GM12878 (cell line): ENCODE measurements around the gene PRKAG3. TPM values are rescaled to one million over a fixed set of nuclear protein-coding genes. Genes with fewer than 3 reads are reported as not detected.

ENCODE experiments used
- ATAC-seq: fragments of 200-7000 bp; cut with Tn5 transposase; 3 replicates; pipeline ENCODE4 v1.9.1; 2020; ENCODE audit warnings: mild to moderate bottlenecking, moderate library complexity
- BruUV-seq: library from RNA; stranded (reverse); fragments of 400-500 nt; replicated peaks from 2 replicates; lab custom pipeline; 2021; lab: Mats Ljungman, UMichigan
- CTCF ChIA-PET: fragments of 300-600 bp; sonication (Branson Sonifier 250); formaldehyde crosslinking; extraction: SDS; loops from one replicate; lab custom pipeline; 2021; ENCODE audit warnings: inconsistent platforms; lab: Yijun Ruan, JAX
- POLR2A ChIA-PET: fragments of 350-600 bp; formaldehyde crosslinking; extraction: SDS; loops from one replicate; lab custom pipeline; 2021; ENCODE audit warnings: inconsistent platforms; lab: Charles Lee
- RAD21 ChIA-PET: fragments of 300-600 bp; sonication (Branson Sonifier 250); formaldehyde crosslinking; loops from one replicate; lab custom pipeline; 2023; ENCODE audit warnings: antibody characterized with exemption; ENCODE audit not compliant: unreplicated experiment; lab: Charles Lee
- SMC1A ChIA-PET: fragments of 300-600 bp; sonication (Branson Sonifier 250); formaldehyde crosslinking; loops from one replicate; lab custom pipeline; 2023; ENCODE audit not compliant: unreplicated experiment, uncharacterized antibody; lab: Charles Lee
- DNase-seq: peaks from one replicate; pipeline ENCODE4 v3.0.0-alpha.2; 2011; ENCODE audit warnings: low read depth, low spot score
- FAIRE-seq: peaks from 3 replicates; lab custom pipeline; 2011; peaks lifted over from hg19 to GRCh38; lab: Jason Lieb, UNC
- H2AFZ ChIP-seq: 2 replicates; pipeline ENCODE4 v1.6.0; 2011; ENCODE audit warnings: low read depth, low read length, control low read depth; ENCODE audit not compliant: control insufficient read depth
- H3K27ac ChIP-seq: 2 replicates; pipeline ENCODE4 v1.5.1; 2011; ENCODE audit warnings: control low read depth; ENCODE audit not compliant: control insufficient read depth, insufficient read depth
- H3K27me3 ChIP-seq, 2 experiments: replicated peaks in 1 of 2; 2 replicates each; pipeline versions ENCODE4 v1.6.0 to v1.6.1; 2011; ENCODE audit warnings: low read length in 1 of 2; ENCODE audit not compliant: control insufficient read depth in 2 of 2, insufficient read depth in 2 of 2
- H3K36me3 ChIP-seq, 2 experiments: 2 replicates each; pipeline ENCODE4 v1.5.1; 2011; ENCODE audit warnings: low read length in 1 of 2; ENCODE audit not compliant: control insufficient read depth in 2 of 2, insufficient read depth in 2 of 2
- H3K4me1 ChIP-seq: 2 replicates; pipeline ENCODE4 v1.6.1; 2011; ENCODE audit warnings: mild to moderate bottlenecking, low read length, moderate library complexity, mixed read lengths; ENCODE audit not compliant: control insufficient read depth, insufficient read depth
- H3K4me2 ChIP-seq: 2 replicates; pipeline ENCODE4 v1.6.0; 2011; ENCODE audit warnings: control low read depth; ENCODE audit not compliant: control insufficient read depth, insufficient read depth
- H3K4me3 ChIP-seq: fragments of 200-600 bp; sonication (generic); 2 replicates; pipeline ENCODE4 v1.5.1; 2016
- H3K79me2 ChIP-seq: 2 replicates; pipeline ENCODE4 v1.6.0; 2011; ENCODE audit warnings: low read length; ENCODE audit not compliant: control insufficient read depth, insufficient read depth
- H3K9ac ChIP-seq: 2 replicates; pipeline ENCODE4 v1.8.0; 2011; ENCODE audit warnings: low read length, control low read depth, mixed read lengths; ENCODE audit not compliant: control insufficient read depth, insufficient read depth
- H3K9me3 ChIP-seq: replicated peaks from 3 replicates; pipeline ENCODE4 v1.5.1; 2011; ENCODE audit warnings: mild to moderate bottlenecking, low read length; ENCODE audit not compliant: control insufficient read depth, insufficient read depth
- H4K20me1 ChIP-seq: 2 replicates; pipeline ENCODE4 v1.6.0; 2011; ENCODE audit not compliant: control insufficient read depth, insufficient read depth
- CBX5 ChIP-seq: sonication (generic); IDR thresholded peaks from 2 replicates; pipeline ENCODE4 v1.6.1; 2016; ENCODE audit warnings: low read depth, moderate library complexity, mild to moderate bottlenecking, inconsistent platforms
- TAF1 ChIP-seq: IDR thresholded peaks from 2 replicates; pipeline ENCODE4 v1.6.1; 2011; ENCODE audit warnings: mild to moderate bottlenecking, low read depth, low read length, borderline replicate concordance
- TARDBP ChIP-seq: IDR thresholded peaks from 2 replicates; pipeline ENCODE4 v1.6.1; 2016; ENCODE audit warnings: borderline replicate concordance
- ZNF217 ChIP-seq: fragments of 450-650 bp; IDR thresholded peaks from 2 replicates; pipeline ENCODE4 v1.6.1; 2017; ENCODE audit warnings: antibody characterized with exemption, mild to moderate bottlenecking
- WGBS: methylation state at CpG from one replicate; pipeline ENCODE4 v1.1.6; 2016; ENCODE audit warnings: low lambda C conversion rate; ENCODE audit not compliant: insufficient replicate concordance, insufficient coverage; ENCODE audit errors: missing lambda C conversion rate; 5-methylcytosine and 5-hydroxymethylcytosine counted together
- in situ Hi-C: fragments of 300-500 bp; cut with MboI; formaldehyde crosslinking; loops from 9 replicates; pipeline ENCODE4 v1.14.3; 2018; ENCODE audit warnings: mixed read lengths
- intact Hi-C: fragments of 100-400 bp; cut with micrococcal nuclease; formaldehyde crosslinking; loops from one replicate; pipeline ENCODE4 v1.14.2; 2022; ENCODE audit not compliant: unreplicated experiment
- polyA plus RNA-seq, 11 experiments: library from polyadenylated mRNA; depleted of rRNA in 4 of 11; unstranded in 6 of 11; stranded (reverse) in 5 of 11; fragments of >200 nt; fragmentation: Nextera tagmentation in 4 of 11; fragmentation: Illumina TruSeq in 1 of 11; extraction: Ambion mirVana in 4 of 11; extraction: Trizol in 1 of 11; gene quantifications; 1 replicate in 1 of 11; 2 replicates in 10 of 11; pipeline versions ENCODE4 v1.2.1 to v1.2.3, GENCODE V29; 2011 to 2016; ENCODE audit warnings: inconsistent platforms in 2 of 11, missing spikeins in 2 of 11, low read depth in 1 of 11
- total RNA-seq, 4 experiments: library from RNA; depleted of rRNA in 3 of 4; stranded (reverse); fragments of >200 nt in 3 of 4; fragmentation: Illumina TruSeq in 1 of 4; extraction: Trizol in 1 of 4; gene quantifications; 2 replicates each; pipeline versions ENCODE4 v1.2.1 to v1.2.3, GENCODE V29; 2013 to 2021
- TF ChIP-seq, protein P1 (sequence below): fragments of 450-650 bp; IDR thresholded peaks from 2 replicates; pipeline ENCODE4 v1.6.1; 2016; ENCODE audit warnings: mild to moderate bottlenecking
- TF ChIP-seq, protein P2 (sequence below), 3 experiments: IDR thresholded peaks in 2 of 3; conservative IDR thresholded peaks in 1 of 3; 2 replicates each; pipeline ENCODE4 v1.5.1; 2011; ENCODE audit warnings: low read depth in 3 of 3, low read length in 3 of 3, mild to moderate bottlenecking in 3 of 3, control low read depth in 2 of 3, moderate library complexity in 2 of 3, inconsistent platforms in 1 of 3, mixed read lengths in 1 of 3; ENCODE audit not compliant: control insufficient read depth in 2 of 3, insufficient read depth in 1 of 3; ENCODE audit errors: extremely low read depth in 1 of 3

Gene PRKAG3
- total and polyA plus RNA-seq, 10 of the 15 experiments (the other 5 are each of a cell fraction or from before 2014, with no cell fraction given): 0.04 to 0.12 (median 0.06) TPM; not detected in 7

DNA sequence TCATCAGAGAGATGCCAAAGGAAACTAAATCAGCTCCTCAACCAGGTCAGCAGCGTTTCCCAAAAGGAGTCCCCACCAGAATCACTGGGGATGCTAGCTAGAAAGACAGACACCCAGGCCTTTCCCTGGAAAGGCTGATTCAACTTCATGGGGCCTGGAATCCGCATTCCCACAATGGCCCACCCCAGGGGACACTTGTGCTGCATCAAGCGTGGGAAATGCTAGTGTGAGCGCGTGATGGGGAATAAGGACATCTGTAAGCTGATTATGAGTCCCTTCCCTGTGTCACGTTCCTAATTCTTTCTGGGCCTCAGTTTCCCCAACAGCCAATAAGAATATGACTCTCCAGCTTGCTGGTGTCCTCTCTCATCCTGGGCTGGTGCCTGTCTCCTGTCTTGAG lies 46.9 kb upstream of the PRKAG3 start (continued):
- TF ChIP-seq, protein P1, sequence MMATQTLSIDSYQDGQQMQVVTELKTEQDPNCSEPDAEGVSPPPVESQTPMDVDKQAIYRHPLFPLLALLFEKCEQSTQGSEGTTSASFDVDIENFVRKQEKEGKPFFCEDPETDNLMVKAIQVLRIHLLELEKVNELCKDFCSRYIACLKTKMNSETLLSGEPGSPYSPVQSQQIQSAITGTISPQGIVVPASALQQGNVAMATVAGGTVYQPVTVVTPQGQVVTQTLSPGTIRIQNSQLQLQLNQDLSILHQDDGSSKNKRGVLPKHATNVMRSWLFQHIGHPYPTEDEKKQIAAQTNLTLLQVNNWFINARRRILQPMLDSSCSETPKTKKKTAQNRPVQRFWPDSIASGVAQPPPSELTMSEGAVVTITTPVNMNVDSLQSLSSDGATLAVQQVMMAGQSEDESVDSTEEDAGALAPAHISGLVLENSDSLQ: no peak
- TF ChIP-seq TAF1 (no peak), ZNF217 (no peak), CBX5 (no peak)
- TF ChIP-seq, protein P2, sequence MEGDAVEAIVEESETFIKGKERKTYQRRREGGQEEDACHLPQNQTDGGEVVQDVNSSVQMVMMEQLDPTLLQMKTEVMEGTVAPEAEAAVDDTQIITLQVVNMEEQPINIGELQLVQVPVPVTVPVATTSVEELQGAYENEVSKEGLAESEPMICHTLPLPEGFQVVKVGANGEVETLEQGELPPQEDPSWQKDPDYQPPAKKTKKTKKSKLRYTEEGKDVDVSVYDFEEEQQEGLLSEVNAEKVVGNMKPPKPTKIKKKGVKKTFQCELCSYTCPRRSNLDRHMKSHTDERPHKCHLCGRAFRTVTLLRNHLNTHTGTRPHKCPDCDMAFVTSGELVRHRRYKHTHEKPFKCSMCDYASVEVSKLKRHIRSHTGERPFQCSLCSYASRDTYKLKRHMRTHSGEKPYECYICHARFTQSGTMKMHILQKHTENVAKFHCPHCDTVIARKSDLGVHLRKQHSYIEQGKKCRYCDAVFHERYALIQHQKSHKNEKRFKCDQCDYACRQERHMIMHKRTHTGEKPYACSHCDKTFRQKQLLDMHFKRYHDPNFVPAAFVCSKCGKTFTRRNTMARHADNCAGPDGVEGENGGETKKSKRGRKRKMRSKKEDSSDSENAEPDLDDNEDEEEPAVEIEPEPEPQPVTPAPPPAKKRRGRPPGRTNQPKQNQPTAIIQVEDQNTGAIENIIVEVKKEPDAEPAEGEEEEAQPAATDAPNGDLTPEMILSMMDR (IDR thresholded peaks at IDR 0.05 in 2 of 3, conservative IDR thresholded peaks at IDR 0.05 in 1 of 3; ENCODE audit: control insufficient read depth in 2 of 3, extremely low read depth in 1 of 3, insufficient read depth in 1 of 3, low read depth in 3 of 3, low read length in 3 of 3): no peak
- TF ChIP-seq, all 136 proteins: peak for 0

DNA sequence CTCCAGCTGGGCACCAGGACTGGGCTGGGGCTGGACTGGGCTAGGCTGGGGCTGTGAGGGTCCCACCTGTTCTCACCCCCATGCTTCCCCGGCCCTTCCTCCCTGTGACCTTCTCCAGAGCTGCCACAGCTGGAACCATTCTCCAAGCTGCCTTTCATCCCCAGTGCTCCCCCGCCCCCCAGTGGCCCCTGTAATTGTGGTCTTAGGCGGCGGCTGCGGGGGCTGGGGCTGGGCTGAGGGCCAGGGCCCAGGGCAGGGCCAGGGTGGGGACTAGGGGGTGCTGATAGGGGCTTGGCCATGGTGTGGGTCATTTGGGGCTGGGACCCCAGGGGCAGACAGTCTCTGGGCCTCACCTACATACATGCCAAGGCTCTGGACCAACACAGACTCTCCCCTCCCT lies 46.3 kb upstream of the PRKAG3 start:
- H2AFZ ChIP-seq: no peak overlapping the region
- no peak for FAIRE-seq
- POLR2A ChIA-PET: interaction anchor here (4.0 to 10.6 kb wide), 2 partner anchors 9 to 17 kb away, joined by 31 to 360 read pairs; no protein-coding TSS in a partner anchor
- CTCF ChIA-PET: interaction anchor here (1.2 to 21.9 kb wide), 11 partner anchors 10 to 277 kb away, joined by 3 to 1364 read pairs (median 9); partner anchors contain the start of genes BCS1L and ZNF142
- SMC1A ChIA-PET: interaction anchor here (0.9 to 15.8 kb wide), 9 partner anchors 9 to 97 kb away, joined by 3 to 780 read pairs (median 26); partner anchors contain the start of gene CDK5R2
- in situ Hi-C loops: no loop called here
- no peaks in the 10 kb centered on the region for H3K9me3 ChIP-seq
- H3K4me1 ChIP-seq: peaks cover 43% of the 10 kb centered on the region
- peaks cover 31% of the 10 kb centered on the region for H3K79me2 ChIP-seq
- no TSS peak for BruUV-seq
- H3K9ac ChIP-seq: no peak overlapping the region
- H4K20me1 ChIP-seq: no peaks in the 10 kb centered on the region
- 95% methylated on average over 5 of the region's 5 CpGs for WGBS
- DNase-seq: no peak
- no peak overlapping the region for H3K4me2 ChIP-seq
- no peak overlapping the region for H3K27ac ChIP-seq
- H3K27me3 ChIP-seq: peaks cover 6 to 11% of the 10 kb centered on the region in 2 experiments; a peak in 3 of 4 replicates
- ATAC-seq: no peak
- TF ChIP-seq TARDBP: no peak
- TF ChIP-seq, protein P2 (IDR thresholded peaks at IDR 0.05 in 2 of 3, conservative IDR thresholded peaks at IDR 0.05 in 1 of 3; ENCODE audit: control insufficient read depth in 2 of 3, extremely low read depth in 1 of 3, insufficient read depth in 1 of 3, low read depth in 3 of 3, low read length in 3 of 3): no peak
- H3K36me3 ChIP-seq: peaks cover 0 to 5% of the 10 kb centered on the region in 2 experiments; a peak in 1 of 4 replicates
- RAD21 ChIA-PET: interaction anchor here (0.6 to 16.0 kb wide), 9 partner anchors 9 to 152 kb away, joined by 3 to 871 read pairs (median 14); no protein-coding TSS in a partner anchor
- intact Hi-C loops: loop anchor here (2.0 kb wide), 1 partner anchor 103 kb away; no protein-coding TSS in a partner anchor
- H3K4me3 ChIP-seq: no peak overlapping the region
